B cell (primary cell): ENCODE results near the gene ZNF611. TPM values are rescaled to one million over a fixed set of nuclear protein-coding genes. Genes with fewer than 3 reads are reported as not detected.

Source experiments
- ATAC-seq: fragments of 200-7000 bp; cut with Tn5 transposase; one replicate; pipeline ENCODE4 v1.10.0; 2021; ENCODE audit warnings: low read depth, mild to moderate bottlenecking, moderate number of reproducible peaks, moderate library complexity
- CTCF ChIA-PET: fragments of 350-600 bp; sonication (Branson Sonifier 250); formaldehyde crosslinking; loops from one replicate; lab custom pipeline; 2021; ENCODE audit warnings: antibody characterized with exemption, inconsistent platforms; lab: Charles Lee
- POLR2A ChIA-PET: fragments of 350-600 bp; sonication (Branson Sonifier 250); formaldehyde crosslinking; loops from one replicate; lab custom pipeline; 2021; ENCODE audit warnings: antibody characterized with exemption; lab: Charles Lee
- DNase-seq: peaks from one replicate; pipeline ENCODE4 v3.0.0; 2013
- H2AFZ ChIP-seq: 2 replicates; pipeline ENCODE4 v1.6.1; 2012; ENCODE audit warnings: mild to moderate bottlenecking, low read depth, low read length; ENCODE audit not compliant: insufficient read depth, poor library complexity, severe bottlenecking
- H3K27ac ChIP-seq, 2 donors: 1 replicate in 1 of 2; 2 replicates in 1 of 2; pipeline ENCODE4 v1.5.1; 2012 to 2013; ENCODE audit warnings: low read length in 2 of 2, mild to moderate bottlenecking in 2 of 2, moderate library complexity in 1 of 2
- H3K27me3 ChIP-seq, 4 experiments: fragments of 200-600 bp in 1 of 4; sonication (generic) in 1 of 4; replicated peaks in 1 of 4; 1 replicate in 2 of 4; 2 replicates in 2 of 4; pipeline versions ENCODE4 v1.6.1 to v1.7.0; 2013 to 2016; ENCODE audit warnings: low read length in 3 of 4, mild to moderate bottlenecking in 2 of 4, mixed read lengths in 1 of 4, moderate library complexity in 1 of 4; ENCODE audit not compliant: insufficient read depth in 4 of 4, control insufficient read depth in 3 of 4; ENCODE audit errors: control extremely low read depth in 1 of 4
- H3K36me3 ChIP-seq, 2 experiments: replicated peaks in 1 of 2; 1 replicate in 1 of 2; 2 replicates in 1 of 2; pipeline versions ENCODE4 v1.6.1 to v1.7.1; 2013; ENCODE audit warnings: low read length in 1 of 2; ENCODE audit not compliant: insufficient read depth in 2 of 2, control insufficient read depth in 1 of 2; ENCODE audit errors: control extremely low read depth in 1 of 2, extremely low read depth in 1 of 2
- H3K4me1 ChIP-seq, 2 donors: fragments of 200-600 bp in 1 of 2; sonication (generic) in 1 of 2; 1 replicate in 1 of 2; 2 replicates in 1 of 2; pipeline versions ENCODE4 v1.5.1 to v1.6.1; 2013 to 2017; ENCODE audit warnings: low read length in 2 of 2; ENCODE audit not compliant: control insufficient read depth in 2 of 2, insufficient read depth in 2 of 2
- H3K4me2 ChIP-seq: replicated peaks from 2 replicates; pipeline ENCODE3; 2012; ENCODE audit warnings: mild to moderate bottlenecking, low read depth, low read length; ENCODE audit not compliant: poor library complexity, severe bottlenecking
- H3K4me3 ChIP-seq, 5 experiments: fragments of 200-600 bp in 1 of 5; sonication (generic) in 1 of 5; 1 replicate in 3 of 5; 2 replicates in 2 of 5; pipeline versions ENCODE4 v1.5.1 to v1.7.0; 2011 to 2016; ENCODE audit warnings: low read length in 4 of 5, mild to moderate bottlenecking in 4 of 5, low read depth in 2 of 5, control low read depth in 1 of 5, moderate library complexity in 1 of 5; ENCODE audit not compliant: insufficient read depth in 1 of 5; ENCODE audit errors: control extremely low read depth in 1 of 5, extremely low read depth in 1 of 5
- H3K79me2 ChIP-seq: fragments of 200-600 bp; sonication (generic); one replicate; pipeline ENCODE4 v1.6.0; 2016; ENCODE audit warnings: low read length; ENCODE audit not compliant: control insufficient read depth, insufficient read depth
- H3K9ac ChIP-seq: fragments of 200-600 bp; sonication (generic); 2 replicates; pipeline ENCODE4 v1.6.1; 2017; ENCODE audit warnings: mild to moderate bottlenecking, low read length, moderate library complexity
- H3K9me3 ChIP-seq, 3 donors: one replicate each; pipeline versions ENCODE4 v1.6.1 to v1.7.1; 2013; ENCODE audit warnings: low read length in 2 of 3; ENCODE audit not compliant: control insufficient read depth in 2 of 3, insufficient read depth in 1 of 3; ENCODE audit errors: control extremely low read depth in 1 of 3
- H4K20me1 ChIP-seq: 2 replicates; pipeline ENCODE4 v1.6.0; 2012; ENCODE audit warnings: mild to moderate bottlenecking, low read length; ENCODE audit not compliant: insufficient read depth, control insufficient read depth, poor library complexity, severe bottlenecking
- H3K27ac Mint-ChIP-seq: one replicate; pipeline ENCODE4 v1.8.0; 2021; ENCODE audit warnings: mixed read lengths
- H3K27me3 Mint-ChIP-seq: one replicate; pipeline ENCODE4 v1.8.0; 2021; ENCODE audit warnings: mixed read lengths
- H3K4me1 Mint-ChIP-seq: one replicate; pipeline ENCODE4 v1.8.0; 2021; ENCODE audit warnings: mixed read lengths
- H3K4me3 Mint-ChIP-seq: one replicate; pipeline ENCODE4 v1.8.0; 2021; ENCODE audit warnings: mixed read lengths
- H3K9me3 Mint-ChIP-seq: one replicate; pipeline ENCODE4 v1.8.0; 2022; ENCODE audit warnings: mixed read lengths; ENCODE audit not compliant: insufficient read depth
- CTCF ChIP-seq: fragments of 200-600 bp; IDR thresholded peaks from one replicate; pipeline ENCODE4 v1.8.0; 2022; ENCODE audit warnings: antibody characterized with exemption, mild to moderate bottlenecking
- EZH2 ChIP-seq: IDR thresholded peaks from 2 replicates; pipeline ENCODE4 v1.6.1; 2012; ENCODE audit warnings: borderline replicate concordance, low read depth, mild to moderate bottlenecking, moderate library complexity, low read length; ENCODE audit not compliant: insufficient read depth, poor library complexity, severe bottlenecking
- WGBS: methylation state at CpG from one replicate; pipeline ENCODE4 v1.1.5; 2013; ENCODE audit warnings: missing lambda C conversion rate; ENCODE audit not compliant: insufficient coverage; 5-methylcytosine and 5-hydroxymethylcytosine counted together
- intact Hi-C: fragments of 100-400 bp; cut with micrococcal nuclease; formaldehyde crosslinking; loops from one replicate; pipeline ENCODE4 v1.10.0; 2022
- polyA plus RNA-seq: library from polyadenylated mRNA; depleted of rRNA; stranded (reverse); fragments of >200 nt; gene quantifications from 2 replicates; pipeline ENCODE4 v1.2.3, GENCODE V29; 2012
- total RNA-seq, 2 donors: library from RNA; stranded (reverse); fragments of 120-200 nt in 1 of 2; gene quantifications; 1 replicate in 1 of 2; 2 replicates in 1 of 2; pipeline versions ENCODE4 v1.2.3 to v1.2.4, GENCODE V29; 2013 to 2022

Gene ZNF611
- total and polyA plus RNA-seq, 2 donors (not counting 1 experiment from before 2014, with no cell fraction given) = 10.2 to 51.5 TPM

- Histone ChIP-seq H3K27me3 (no peaks in the 10 kb centered on the region), H3K4me1 (peaks cover 12 to 15% of the 10 kb centered on the region in 2 donors), H3K4me3 (no peak overlapping the region), H4K20me1 (no peaks in the 10 kb centered on the region), H3K36me3 (no peaks in the 10 kb centered on the region), H2AFZ (no peak overlapping the region), H3K27ac (no peak overlapping the region), H3K9ac (no peak overlapping the region), H3K9me3 (peaks cover 0 to 8% (median 0%) of the 10 kb centered on the region in 3 donors), H3K4me2 (no peak overlapping the region), H3K79me2 (peaks cover 33% of the 10 kb centered on the region)
- ATAC-seq (no peak), DNase-seq (no peak)
- peaks cover 20% of the 10 kb centered on the region for H3K4me1 Mint-ChIP-seq
- CTCF ChIA-PET = no interaction called here
- intact Hi-C loops = no loop called here
- no peaks in the 10 kb centered on the region for H3K27me3 Mint-ChIP-seq
- H3K4me3 Mint-ChIP-seq = no peak overlapping the region
- TF ChIP-seq EZH2 (no peak), CTCF (no peak)
- WGBS = 100% methylated on average over 2 of the region's 2 CpGs
- POLR2A ChIA-PET = no interaction called here
- H3K27ac Mint-ChIP-seq = no peak overlapping the region
- H3K9me3 Mint-ChIP-seq = no peaks in the 10 kb centered on the region
Observed at GRCh38 chr19:52688335-52688734, 46.5 kb downstream of the ZNF611 start.

- Histone ChIP-seq H3K36me3 (no peaks in the 10 kb centered on the region), H4K20me1 (no peaks in the 10 kb centered on the region), H3K9me3 (peaks cover 0 to 7% (median 0%) of the 10 kb centered on the region in 3 donors), H3K4me1 (peaks cover 12 to 15% of the 10 kb centered on the region in 2 donors), H2AFZ (no peak overlapping the region), H3K27ac (no peak overlapping the region), H3K4me2 (no peak overlapping the region), H3K9ac (no peak overlapping the region), H3K4me3 (no peak overlapping the region), H3K27me3 (no peaks in the 10 kb centered on the region), H3K79me2 (peaks cover 33% of the 10 kb centered on the region)
- Mint-ChIP-seq H3K27ac (no peak overlapping the region), H3K27me3 (no peaks in the 10 kb centered on the region), H3K9me3 (no peaks in the 10 kb centered on the region), H3K4me3 (no peak overlapping the region), H3K4me1 (peaks cover 20% of the 10 kb centered on the region)
- no peak for TF ChIP-seq EZH2
- no peak for TF ChIP-seq CTCF
- ATAC-seq (no peak), DNase-seq (no peak)
- WGBS = no CpG with 5 or more reads among the region's 3 CpGs
- intact Hi-C loops = no loop called here
- CTCF ChIA-PET = interaction anchor here (0.7 kb wide), 1 partner anchor 188 kb away, joined by 4 read pairs; no protein-coding TSS in a partner anchor
- POLR2A ChIA-PET = no interaction called here
Observed at GRCh38 chr19:52687684-52688083, 47.2 kb downstream of the ZNF611 start.
